Activated T-cell treated with anti-CD3 and anti-CD28 coated beads, Interleukin-2, amount 50 U/mL, for 72 hours (primary cell): Measurements from ENCODE around the gene ZNF576. TPM values are rescaled to one million over a fixed set of nuclear protein-coding genes. Genes with fewer than 3 reads are reported as not detected.
"Not testable (repeated sequence)": the region's sequence is repeated elsewhere in the genome, so short reads cannot be mapped to it uniquely, and the experiment has no call there.

ENCODE experiments used
- ATAC-seq, 2 donors: fragments of 150-1000 bp; cut with Tn5 transposase; replicated peaks in 1 of 2; 2 replicates each; pipeline ENCODE4 v1.10.0; 2021; ENCODE audit warnings: moderate library complexity in 2 of 2, mild to moderate bottlenecking in 1 of 2
- DNase-seq, 2 donors: peaks; one replicate each; pipeline ENCODE4 v3.0.0; 2021 to 2022; ENCODE audit warnings: mixed read lengths in 1 of 2
- H3K27ac Mint-ChIP-seq: one replicate; pipeline ENCODE4 v1.8.0; 2022; ENCODE audit warnings: mild to moderate bottlenecking, moderate library complexity, mixed read lengths
- H3K27me3 Mint-ChIP-seq: one replicate; pipeline ENCODE4 v1.8.0; 2022; ENCODE audit warnings: low read depth, mixed read lengths
- H3K36me3 Mint-ChIP-seq, 2 donors: one replicate each; pipeline ENCODE4 v1.8.0; 2022; ENCODE audit warnings: mixed read lengths in 2 of 2, mild to moderate bottlenecking in 1 of 2; ENCODE audit not compliant: insufficient read depth in 2 of 2
- H3K4me1 Mint-ChIP-seq: one replicate; pipeline ENCODE4 v1.8.0; 2022; ENCODE audit warnings: low read depth, mixed read lengths
- H3K4me3 Mint-ChIP-seq, 2 donors: one replicate each; pipeline ENCODE4 v1.8.0; 2022; ENCODE audit warnings: mild to moderate bottlenecking in 2 of 2, mixed read lengths in 2 of 2, moderate library complexity in 2 of 2
- H3K9me3 Mint-ChIP-seq, 2 donors: one replicate each; pipeline ENCODE4 v1.8.0; 2022; ENCODE audit warnings: mixed read lengths in 2 of 2
- total RNA-seq, 2 donors: library from RNA; stranded (reverse); gene quantifications; one replicate each; pipeline ENCODE4 v1.2.3, GENCODE V29; 2022

Gene ZNF576
- total RNA-seq, 2 donors from 2014 or later, result 10.0 to 11.8 TPM

DNA sequence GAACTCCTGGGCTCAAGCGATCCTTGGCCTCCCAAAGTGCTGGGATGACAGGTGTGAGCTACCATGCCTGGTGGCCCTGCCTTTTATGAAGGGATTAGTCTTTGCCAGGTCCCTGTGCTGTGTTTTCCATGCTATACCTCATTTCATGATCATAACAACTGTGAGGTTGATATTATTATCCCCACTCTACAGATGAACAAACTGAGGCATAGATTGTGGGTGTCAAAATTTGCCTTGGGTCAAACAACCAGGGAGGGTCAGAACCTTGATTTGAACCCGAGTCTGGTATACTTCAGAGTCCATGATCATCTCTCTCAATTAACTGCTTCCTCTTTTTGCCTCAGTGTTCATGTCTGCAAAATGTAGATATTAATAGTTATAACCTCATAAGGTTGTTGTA lies 13.9 kb upstream of the ZNF576 start:
- H3K4me3 Mint-ChIP-seq, result no peak overlapping the region
- peaks cover 0 to 3% of the 10 kb centered on the region in 2 donors for H3K36me3 Mint-ChIP-seq
- H3K9me3 Mint-ChIP-seq, result no peaks in the 10 kb centered on the region
- H3K4me1 Mint-ChIP-seq, result peaks cover 24% of the 10 kb centered on the region
- no peak overlapping the region for H3K27ac Mint-ChIP-seq
- DNase-seq, result no peak
- no peaks in the 10 kb centered on the region for H3K27me3 Mint-ChIP-seq
- no peak for ATAC-seq

DNA sequence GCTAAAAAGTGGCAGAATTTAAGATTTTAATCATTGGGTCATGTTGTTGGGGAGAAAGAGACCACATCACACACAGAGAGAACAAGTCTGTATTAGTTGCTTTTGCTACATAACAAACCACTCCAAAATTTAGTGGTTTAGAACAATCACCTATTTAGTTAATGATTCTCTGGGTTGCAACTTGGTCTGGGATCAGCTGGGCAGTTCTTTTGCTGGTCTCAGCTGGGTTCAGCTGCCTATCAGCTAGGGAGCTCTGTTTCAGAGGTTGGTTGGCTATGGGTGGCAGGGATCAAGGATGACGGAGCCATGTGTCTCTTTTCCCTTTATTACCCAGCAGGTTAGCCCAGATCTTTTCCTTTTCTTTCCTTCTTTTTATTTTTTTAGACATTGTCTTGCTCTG lies 11.9 kb upstream of the ZNF576 start:
- DNase-seq (no peak), ATAC-seq (no peak)
- H3K9me3 Mint-ChIP-seq, result no peaks in the 10 kb centered on the region
- no peaks in the 10 kb centered on the region for H3K27me3 Mint-ChIP-seq
- H3K4me3 Mint-ChIP-seq, result no peak overlapping the region
- H3K27ac Mint-ChIP-seq, result peak overlapping the region; percentile 30
- H3K4me1 Mint-ChIP-seq, result peaks cover 22% of the 10 kb centered on the region
- H3K36me3 Mint-ChIP-seq, result peaks cover 0 to 3% of the 10 kb centered on the region in 2 donors

DNA sequence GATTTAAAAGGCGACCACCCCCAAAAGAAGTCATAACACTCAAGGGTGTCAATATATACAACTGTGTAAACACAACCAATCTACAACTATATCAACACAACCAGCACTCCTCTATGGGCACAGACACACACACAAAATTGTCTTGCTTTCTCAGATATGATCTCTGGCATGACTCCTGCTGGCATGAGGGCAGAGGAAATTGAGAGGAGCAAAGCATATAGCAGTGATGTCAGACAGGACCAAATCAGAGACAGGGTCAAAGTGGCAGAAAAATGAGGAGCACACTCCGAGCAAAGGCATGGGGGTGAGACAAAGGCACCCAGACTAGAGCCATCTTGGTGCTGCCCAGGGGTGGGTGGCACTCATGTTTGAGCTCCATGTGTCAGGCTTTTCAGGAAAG lies 10.0 kb upstream of the ZNF576 start:
- ATAC-seq, result no peak
- Mint-ChIP-seq H3K27me3 (no peaks in the 10 kb centered on the region), H3K4me1 (peaks cover 24% of the 10 kb centered on the region), H3K36me3 (peaks cover 0 to 2% of the 10 kb centered on the region in 2 donors), H3K9me3 (no peaks in the 10 kb centered on the region), H3K4me3 (no peak overlapping the region), H3K27ac (no peak overlapping the region)
- no peak for DNase-seq

DNA sequence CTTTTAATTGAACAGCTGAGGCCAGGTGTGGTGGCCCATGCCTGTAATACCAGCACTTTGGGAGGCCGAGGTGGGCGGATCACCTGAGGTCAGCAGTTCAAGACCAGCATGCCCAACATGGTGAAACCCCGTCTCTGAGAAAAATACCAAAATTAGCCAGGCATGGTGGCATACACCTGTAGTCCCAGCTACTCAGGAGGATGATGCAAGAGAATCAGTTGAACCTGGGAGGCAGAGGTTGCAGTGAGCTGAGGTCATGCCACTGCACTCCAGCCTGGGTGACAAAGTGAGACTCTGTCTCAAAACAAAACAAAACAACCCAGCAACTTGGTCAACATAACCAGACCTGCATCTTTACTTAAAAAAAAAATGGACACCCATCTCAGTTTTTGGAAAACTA lies 9.4 kb upstream of the ZNF576 start:
- H3K4me1 Mint-ChIP-seq, result peaks cover 24% of the 10 kb centered on the region
- not testable (repeated sequence) for H3K9me3 Mint-ChIP-seq, DNase-seq, H3K36me3 Mint-ChIP-seq, H3K4me3 Mint-ChIP-seq, H3K27ac Mint-ChIP-seq, H3K27me3 Mint-ChIP-seq, ATAC-seq

DNA sequence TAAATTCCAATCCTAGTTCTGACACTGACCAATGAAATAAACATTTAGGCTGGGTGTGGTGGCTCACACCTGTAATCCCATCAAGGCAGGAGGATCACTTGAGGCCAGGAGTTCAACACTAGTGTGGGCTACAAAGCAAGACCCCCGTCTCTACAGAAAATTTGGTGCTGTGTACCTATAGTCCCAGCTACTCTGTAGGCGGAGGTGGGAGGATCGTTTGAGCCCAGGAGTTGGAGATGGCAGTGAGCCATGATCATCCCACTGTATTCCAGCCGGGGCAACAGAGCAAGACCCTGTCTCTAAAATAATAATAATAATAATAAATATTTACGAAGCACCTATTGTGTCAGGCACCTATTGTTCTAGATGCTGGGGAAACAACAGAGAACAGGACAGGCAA lies 7.1 kb upstream of the ZNF576 start:
- no peak overlapping the region for H3K4me3 Mint-ChIP-seq
- peaks cover 36% of the 10 kb centered on the region for H3K4me1 Mint-ChIP-seq
- H3K27me3 Mint-ChIP-seq, result no peaks in the 10 kb centered on the region
- H3K9me3 Mint-ChIP-seq, result no peaks in the 10 kb centered on the region
- ATAC-seq, result no peak
- peak overlapping the region; percentile 28 for H3K27ac Mint-ChIP-seq
- no peak for DNase-seq
- H3K36me3 Mint-ChIP-seq, result peaks cover 5 to 13% of the 10 kb centered on the region in 2 donors

DNA sequence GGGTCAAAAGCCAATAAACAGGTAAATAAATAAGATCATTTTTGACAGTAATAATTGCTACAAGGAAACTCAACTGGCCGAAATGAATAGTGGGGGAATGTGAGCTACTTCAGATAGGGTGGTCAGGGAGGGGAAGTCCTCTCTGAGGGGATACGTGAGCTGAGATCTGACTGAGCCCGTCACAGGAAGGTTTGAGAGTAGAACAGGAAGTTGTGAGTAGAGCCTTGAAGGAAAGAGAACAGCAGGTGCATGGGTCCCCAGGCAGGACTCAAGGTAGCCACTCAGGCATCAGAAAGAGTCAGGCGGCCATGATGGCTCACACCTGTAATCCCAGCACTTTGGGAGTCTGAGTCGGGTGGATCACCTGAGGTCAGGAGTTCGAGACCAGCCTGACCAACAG lies 6.7 kb upstream of the ZNF576 start:
- DNase-seq (no peak), ATAC-seq (peak in 1 of 2 donors; percentile 31)
- Mint-ChIP-seq H3K4me1 (peaks cover 36% of the 10 kb centered on the region), H3K27ac (no peak overlapping the region), H3K27me3 (no peaks in the 10 kb centered on the region), H3K4me3 (no peak overlapping the region), H3K9me3 (no peaks in the 10 kb centered on the region), H3K36me3 (peaks cover 5 to 13% of the 10 kb centered on the region in 2 donors)

DNA sequence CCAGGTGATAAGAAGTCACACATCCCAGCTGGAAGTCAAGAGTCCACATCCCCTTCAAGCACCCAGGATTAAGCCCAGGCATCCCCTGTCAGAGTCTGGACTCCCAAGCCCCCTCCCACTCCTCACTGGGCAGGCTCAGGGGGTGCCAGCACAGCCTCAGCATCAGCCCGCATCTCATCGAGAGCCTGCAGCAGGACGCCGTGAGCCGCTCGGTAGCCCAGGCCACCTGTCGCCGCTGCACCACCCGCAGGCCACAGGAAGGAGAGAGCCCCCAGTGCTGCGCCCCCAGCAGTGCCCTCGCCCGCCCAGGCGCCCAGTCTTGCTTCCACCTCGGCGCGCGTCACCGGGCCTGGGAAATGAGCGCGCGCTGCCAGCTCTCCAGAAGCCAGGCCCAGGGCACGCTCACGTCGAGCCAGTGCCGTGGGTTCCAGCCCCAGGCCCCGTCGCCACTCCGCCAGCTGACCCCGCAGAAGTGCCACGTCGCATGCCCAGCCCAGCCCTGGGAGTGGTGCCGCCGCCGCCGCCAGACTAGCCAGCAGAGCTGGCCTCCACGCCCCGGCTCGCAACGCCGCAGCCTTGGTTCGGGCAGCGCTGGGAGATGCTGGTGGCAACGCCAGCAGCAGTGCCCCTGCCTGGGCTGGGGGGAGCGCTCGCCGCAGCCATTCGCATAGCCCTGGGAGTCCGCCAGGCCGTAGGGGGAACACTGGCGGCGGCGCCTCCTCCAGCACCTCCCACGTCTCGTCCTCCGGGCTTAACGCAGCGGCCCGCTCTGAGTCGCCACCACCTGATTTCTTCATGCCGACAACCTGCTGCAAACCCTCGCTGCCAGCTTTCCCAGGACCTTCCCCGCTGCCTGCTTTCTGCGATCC lies 4.3 kb upstream of the ZNF576 start:
- Mint-ChIP-seq H3K36me3 (peaks cover 6 to 13% of the 10 kb centered on the region in 2 donors), H3K9me3 (no peaks in the 10 kb centered on the region), H3K4me1 (peaks cover 42% of the 10 kb centered on the region), H3K27me3 (no peaks in the 10 kb centered on the region), H3K4me3 (no peak overlapping the region), H3K27ac (no peak overlapping the region)
- DNase-seq, result no peak
- no peak for ATAC-seq

DNA sequence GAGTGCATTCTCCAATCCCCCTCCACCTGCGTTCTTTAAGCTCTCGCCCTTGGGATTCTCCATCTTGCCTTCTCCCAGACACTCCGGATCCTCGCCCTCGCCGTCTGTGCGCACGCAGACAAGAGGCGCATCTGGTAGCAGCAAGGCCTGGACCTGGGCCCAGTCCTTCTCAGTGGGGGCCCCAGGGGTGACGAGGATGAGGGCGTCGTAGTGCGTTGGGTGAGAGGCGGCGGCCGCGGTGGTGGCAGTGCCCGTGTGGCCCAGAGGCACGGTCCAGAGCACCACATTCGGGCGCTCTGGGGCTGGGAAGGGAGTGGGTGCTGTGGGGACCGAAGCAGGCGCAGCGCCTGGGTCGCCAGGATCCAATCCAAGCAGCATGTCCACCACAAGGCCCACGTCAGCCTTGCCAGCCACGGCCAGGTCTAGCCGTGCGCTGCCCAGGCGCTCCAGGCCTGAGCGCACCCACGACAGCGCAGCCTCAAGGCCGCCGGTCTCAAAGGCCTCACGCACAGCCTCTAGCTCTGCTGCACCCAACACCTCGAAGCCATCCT lies 3.5 kb upstream of the ZNF576 start:
- Mint-ChIP-seq H3K27me3 (no peaks in the 10 kb centered on the region), H3K9me3 (no peaks in the 10 kb centered on the region), H3K27ac (no peak overlapping the region), H3K4me1 (peaks cover 45% of the 10 kb centered on the region), H3K4me3 (peak overlapping the region in 1 of 2 donors; percentile 55), H3K36me3 (peaks cover 6 to 13% of the 10 kb centered on the region in 2 donors)
- DNase-seq (no peak), ATAC-seq (no peak)

DNA sequence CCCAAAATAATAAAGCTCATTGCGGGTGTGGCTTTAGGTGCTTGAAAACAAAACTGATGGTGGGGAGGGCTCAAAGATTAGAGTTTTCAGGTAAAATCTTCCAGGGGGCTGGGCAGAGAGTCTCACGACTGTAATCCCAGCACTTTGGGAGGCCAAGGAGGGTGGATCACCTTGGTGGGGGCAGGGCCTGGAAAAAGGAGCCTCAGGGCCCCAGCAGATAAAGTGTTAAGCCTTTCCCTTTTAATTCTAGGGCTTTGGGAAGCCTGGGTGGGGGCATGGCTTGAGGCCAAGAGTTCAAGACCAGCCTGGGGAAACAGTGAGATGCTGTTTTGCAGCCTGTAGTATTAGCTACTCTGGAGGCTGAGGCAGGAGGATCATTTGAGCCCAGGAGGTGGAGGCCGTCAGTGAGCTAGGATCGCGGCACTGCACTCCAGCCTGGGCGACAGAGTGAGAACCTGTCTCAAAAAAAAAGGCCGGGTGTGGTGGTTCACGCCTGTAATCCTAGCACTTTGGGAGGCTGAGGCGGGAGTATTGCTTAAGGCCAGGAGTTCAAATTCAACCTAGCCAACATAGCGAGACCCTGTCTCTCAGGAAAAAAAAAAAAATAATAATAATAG lies 2.2 kb upstream of the ZNF576 start:
- no peaks in the 10 kb centered on the region for H3K9me3 Mint-ChIP-seq
- H3K4me3 Mint-ChIP-seq, result peak overlapping the region; percentile 98 to 99
- DNase-seq (no peak), ATAC-seq (no peak)
- peaks cover 6 to 16% of the 10 kb centered on the region in 2 donors for H3K36me3 Mint-ChIP-seq
- H3K27me3 Mint-ChIP-seq, result no peaks in the 10 kb centered on the region
- H3K27ac Mint-ChIP-seq, result peak overlapping the region; percentile 94
- peaks cover 48% of the 10 kb centered on the region for H3K4me1 Mint-ChIP-seq

DNA sequence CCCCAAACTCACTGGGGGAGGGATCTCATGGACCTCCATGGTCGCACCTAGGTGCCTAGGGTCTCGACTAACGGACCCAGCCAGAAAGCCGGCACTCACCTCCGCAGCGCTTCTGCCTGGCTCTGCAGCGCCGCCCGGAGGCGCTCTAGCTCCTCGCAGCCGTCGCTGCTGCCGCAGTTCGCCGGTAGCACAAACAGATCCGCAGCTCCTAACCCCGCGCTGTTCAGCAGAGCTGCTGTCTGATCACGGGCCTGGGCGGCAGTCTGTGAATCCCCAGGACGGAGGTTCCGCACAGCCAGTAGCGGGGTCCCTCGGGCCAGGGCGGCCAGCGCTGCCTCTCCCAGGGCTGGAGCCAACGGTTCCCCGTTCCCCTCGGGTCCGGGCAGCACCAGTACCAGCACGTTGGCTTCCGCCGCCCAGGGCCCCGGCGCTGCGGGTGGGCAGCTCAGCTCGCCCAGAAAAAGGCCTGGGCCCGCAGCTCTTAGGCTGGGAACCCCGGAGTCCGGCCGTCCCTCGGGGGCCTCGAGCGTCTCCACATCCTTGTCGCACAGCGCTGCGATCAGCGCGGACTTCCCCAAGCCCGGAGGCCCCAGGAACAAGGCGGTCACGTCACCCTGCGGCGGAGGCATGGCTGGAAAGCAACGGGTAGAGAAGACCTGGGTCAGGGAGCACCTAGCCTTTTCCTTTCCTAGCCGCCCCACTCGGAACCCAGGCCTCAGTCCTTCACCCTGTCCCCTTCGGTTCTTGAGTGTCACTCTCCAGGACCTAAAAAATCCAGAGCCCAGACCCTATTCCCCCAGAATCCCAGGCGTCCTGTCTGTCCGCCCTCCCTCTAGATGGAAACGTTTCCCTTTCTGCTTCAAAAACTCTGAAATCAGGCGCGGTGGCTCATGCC lies 1.4 kb upstream of the ZNF576 start:
- peaks cover 41% of the 10 kb centered on the region for H3K4me1 Mint-ChIP-seq
- H3K27ac Mint-ChIP-seq, result peak overlapping the region; percentile 100
- H3K36me3 Mint-ChIP-seq, result peaks cover 6 to 17% of the 10 kb centered on the region in 2 donors
- H3K27me3 Mint-ChIP-seq, result no peaks in the 10 kb centered on the region
- ATAC-seq (peak; percentile 56 to 58), DNase-seq (peak; percentile 79 to 81)
- H3K4me3 Mint-ChIP-seq, result peak overlapping the region; percentile 98 to 99
- H3K9me3 Mint-ChIP-seq, result no peaks in the 10 kb centered on the region

DNA sequence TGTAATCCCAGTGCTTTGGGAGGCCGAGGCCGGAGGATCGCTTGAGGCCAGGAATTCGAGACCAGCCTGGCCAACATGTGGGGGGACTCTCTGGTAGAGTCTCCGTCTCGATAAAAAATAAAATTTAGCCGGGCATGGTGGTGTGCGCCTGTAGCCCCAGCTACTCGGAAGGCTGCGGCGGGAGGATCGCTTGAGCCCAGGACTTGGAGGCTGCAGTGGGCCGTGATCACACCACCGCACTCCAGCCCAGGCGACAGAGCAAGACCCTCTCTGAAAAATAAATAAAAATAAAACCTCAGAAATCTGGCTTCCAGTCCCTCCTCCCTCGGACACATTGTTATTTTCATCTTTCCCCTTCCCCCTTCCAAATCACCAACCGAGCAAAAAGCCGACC lies 793 bp upstream of the ZNF576 start:
- Mint-ChIP-seq H3K4me1 (peaks cover 37% of the 10 kb centered on the region), H3K27ac (peak overlapping the region; percentile 100), H3K27me3 (no peaks in the 10 kb centered on the region), H3K36me3 (peaks cover 6 to 17% of the 10 kb centered on the region in 2 donors), H3K4me3 (peak overlapping the region; percentile 98 to 99), H3K9me3 (no peaks in the 10 kb centered on the region)
- peak; percentile 25 to 31 for ATAC-seq
- DNase-seq, result peak in 1 of 2 donors; percentile 39

DNA sequence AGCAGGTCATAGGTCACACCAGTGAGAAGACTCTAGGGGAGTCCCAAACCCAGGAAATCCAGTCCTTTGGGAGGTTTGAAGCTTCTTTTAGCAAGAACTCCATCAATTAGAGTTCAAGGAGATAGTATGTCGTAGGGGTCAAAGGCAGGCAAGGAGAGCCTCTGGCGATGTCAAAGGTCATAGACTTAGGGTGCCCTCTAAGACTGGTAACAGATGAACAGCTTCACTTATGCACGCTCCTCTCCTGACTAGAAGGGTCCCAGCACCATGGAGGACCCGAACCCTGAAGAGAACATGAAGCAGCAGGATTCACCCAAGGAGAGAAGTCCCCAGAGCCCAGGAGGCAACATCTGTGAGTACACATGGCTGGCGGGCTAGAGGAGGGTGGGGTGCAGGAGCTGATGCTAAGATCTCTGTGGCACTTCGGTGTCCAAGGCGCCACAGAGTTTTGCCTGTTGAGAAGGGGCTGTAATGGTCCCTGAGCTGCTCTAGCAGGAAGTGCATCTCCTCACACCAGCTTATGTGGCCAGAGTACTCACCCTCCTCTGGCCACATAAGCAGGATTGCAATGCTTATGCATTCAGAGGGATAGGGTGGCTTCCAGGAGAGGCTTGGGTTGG lies 557 bp downstream of the ZNF576 start:
- no peaks in the 10 kb centered on the region for H3K27me3 Mint-ChIP-seq
- H3K36me3 Mint-ChIP-seq, result peaks cover 6 to 17% of the 10 kb centered on the region in 2 donors
- H3K27ac Mint-ChIP-seq, result peak overlapping the region; percentile 100
- DNase-seq (no peak), ATAC-seq (no peak)
- peak overlapping the region; percentile 98 to 99 for H3K4me3 Mint-ChIP-seq
- H3K4me1 Mint-ChIP-seq, result peaks cover 35% of the 10 kb centered on the region
- no peaks in the 10 kb centered on the region for H3K9me3 Mint-ChIP-seq
